H1 (cell line): Measurements from ENCODE around the gene LAMA3. TPM values are rescaled to one million over a fixed set of nuclear protein-coding genes. Genes with fewer than 3 reads are reported as not detected.

ENCODE experiments used
- CTCF ChIA-PET: fragments of 300-600 bp; sonication (Branson Sonifier 250); formaldehyde crosslinking; loops from one replicate; lab custom pipeline; 2021; ENCODE audit not compliant: partially characterized antibody; lab: Charles Lee
- POLR2A ChIA-PET: fragments of 300-600 bp; sonication (Branson Sonifier 250); formaldehyde crosslinking; loops from one replicate; lab custom pipeline; 2021; ENCODE audit warnings: inconsistent platforms; ENCODE audit not compliant: partially characterized antibody; lab: Charles Lee
- DNase-seq, 2 experiments: peaks; one replicate each; pipeline versions ENCODE4 v3.0.0 to v3.0.0-alpha.2; 2010 to 2022; ENCODE audit warnings: low spot score in 2 of 2, low read depth in 1 of 2, mixed read lengths in 1 of 2
- FAIRE-seq: peaks from 2 replicates; lab custom pipeline; 2011; peaks lifted over from hg19 to GRCh38; lab: Jason Lieb, UNC
- H2AFZ ChIP-seq: 2 replicates; pipeline ENCODE4 v1.8.1; 2012; ENCODE audit warnings: low read length, inconsistent platforms
- H2AK5ac ChIP-seq: 2 replicates; pipeline ENCODE4 v1.6.1; 2013; ENCODE audit warnings: low read depth, low read length
- H2BK120ac ChIP-seq: replicated peaks from 2 replicates; pipeline ENCODE3; 2013; ENCODE audit warnings: low read depth, low read length, inconsistent platforms
- H2BK12ac ChIP-seq: 2 replicates; pipeline ENCODE4 v1.6.1; 2013; ENCODE audit warnings: low read depth, low read length
- H2BK15ac ChIP-seq: 2 replicates; pipeline ENCODE4 v1.6.1; 2013; ENCODE audit warnings: low read length
- H2BK20ac ChIP-seq: 2 replicates; pipeline ENCODE4 v1.6.1; 2013; ENCODE audit warnings: low read length
- H2BK5ac ChIP-seq: 2 replicates; pipeline ENCODE4 v1.6.1; 2013; ENCODE audit warnings: low read depth, low read length
- H3K14ac ChIP-seq: 2 replicates; pipeline ENCODE4 v1.6.1; 2013; ENCODE audit warnings: inconsistent platforms; ENCODE audit not compliant: insufficient read length
- H3K18ac ChIP-seq: 2 replicates; pipeline ENCODE4 v1.6.1; 2013; ENCODE audit warnings: low read length; ENCODE audit errors: extremely low read depth
- H3K23ac ChIP-seq: 2 replicates; pipeline ENCODE4 v1.6.1; 2013; ENCODE audit warnings: inconsistent platforms; ENCODE audit not compliant: insufficient read length
- H3K23me2 ChIP-seq: 2 replicates; pipeline ENCODE4 v1.6.1; 2013; ENCODE audit warnings: low read depth, low read length
- H3K27ac ChIP-seq: 2 replicates; pipeline ENCODE4 v1.6.1; 2011; ENCODE audit warnings: low read depth, low read length, inconsistent platforms
- H3K27me3 ChIP-seq, 4 experiments: replicated peaks in 1 of 4; 1 replicate in 1 of 4; 2 replicates in 3 of 4; pipeline versions ENCODE4 v1.6.1 to v1.8.1; 2011 to 2013; ENCODE audit warnings: low read length in 3 of 4, mild to moderate bottlenecking in 3 of 4, inconsistent platforms in 2 of 4, mixed read lengths in 2 of 4, moderate library complexity in 1 of 4; ENCODE audit not compliant: control insufficient read depth in 3 of 4, insufficient read depth in 3 of 4; ENCODE audit errors: extremely low read depth in 1 of 4
- H3K36me3 ChIP-seq, 4 experiments: 2 replicates each; pipeline versions ENCODE4 v1.6.1 to v1.8.1; 2011 to 2013; ENCODE audit warnings: mild to moderate bottlenecking in 4 of 4, low read length in 3 of 4, moderate library complexity in 2 of 4, control low read depth in 1 of 4, inconsistent platforms in 1 of 4; ENCODE audit not compliant: insufficient read depth in 4 of 4, control insufficient read depth in 2 of 4
- H3K4ac ChIP-seq: replicated peaks from 2 replicates; pipeline ENCODE3; 2013; ENCODE audit warnings: low read length, low read depth, mixed read lengths, inconsistent platforms; ENCODE audit not compliant: insufficient read length
- H3K4me1 ChIP-seq, 4 experiments: replicated peaks in 1 of 4; 1 replicate in 1 of 4; 2 replicates in 3 of 4; pipeline versions ENCODE4 v1.6.1 to v1.8.1; 2011 to 2013; ENCODE audit warnings: low read length in 3 of 4, inconsistent platforms in 2 of 4, mixed read lengths in 1 of 4; ENCODE audit not compliant: insufficient read depth in 4 of 4, control insufficient read depth in 3 of 4
- H3K4me2 ChIP-seq, 2 experiments: 2 replicates each; pipeline versions ENCODE4 v1.6.1 to v1.8.1; 2011 to 2013; ENCODE audit warnings: low read depth in 2 of 2, low read length in 2 of 2, control low read depth in 1 of 2, inconsistent platforms in 1 of 2, mild to moderate bottlenecking in 1 of 2; ENCODE audit not compliant: insufficient read depth in 1 of 2
- H3K4me3 ChIP-seq, 4 experiments: fragments of 200-600, 300-600 bp in 1 of 4; sonication (generic), shearing (Covaris generic), sonication (Bioruptor Twin) in 1 of 4; 2 replicates each; pipeline versions ENCODE4 v1.5.1 to v1.8.1; 2011 to 2016; ENCODE audit warnings: low read length in 4 of 4, low read depth in 3 of 4, control low read depth in 2 of 4, inconsistent platforms in 2 of 4, mild to moderate bottlenecking in 2 of 4, mixed read lengths in 1 of 4, moderate library complexity in 1 of 4; ENCODE audit not compliant: insufficient read depth in 2 of 4; ENCODE audit errors: extremely low read depth in 1 of 4
- H3K56ac ChIP-seq: replicated peaks from 2 replicates; pipeline ENCODE3; 2013; ENCODE audit warnings: low read depth, mild to moderate bottlenecking, mixed read lengths, low read length, inconsistent platforms; ENCODE audit not compliant: insufficient read length
- H3K79me1 ChIP-seq: 2 replicates; pipeline ENCODE4 v1.6.1; 2013; ENCODE audit warnings: low read depth, low read length, control low read depth
- H3K79me2 ChIP-seq, 2 experiments: 2 replicates each; pipeline versions ENCODE4 v1.6.1 to v1.8.1; 2012 to 2013; ENCODE audit warnings: low read length in 2 of 2, mild to moderate bottlenecking in 2 of 2, inconsistent platforms in 1 of 2; ENCODE audit not compliant: insufficient read depth in 2 of 2, control insufficient read depth in 1 of 2
- H3K9ac ChIP-seq, 4 experiments: replicated peaks in 1 of 4; 1 replicate in 1 of 4; 2 replicates in 3 of 4; pipeline versions ENCODE4 v1.6.1 to v1.8.1; 2011 to 2013; ENCODE audit warnings: low read depth in 3 of 4, low read length in 3 of 4, control low read depth in 2 of 4, mild to moderate bottlenecking in 2 of 4, moderate library complexity in 2 of 4, inconsistent platforms in 1 of 4; ENCODE audit errors: extremely low read depth in 1 of 4
- H3K9me3 ChIP-seq, 2 experiments: 2 replicates each; pipeline versions ENCODE4 v1.6.1 to v1.8.1; 2012 to 2013; ENCODE audit warnings: mild to moderate bottlenecking in 2 of 2, moderate library complexity in 2 of 2, control low read depth in 1 of 2, inconsistent platforms in 1 of 2, low read depth in 1 of 2, low read length in 1 of 2, mixed read lengths in 1 of 2; ENCODE audit not compliant: insufficient read depth in 2 of 2
- H4K20me1 ChIP-seq, 2 experiments: replicated peaks in 1 of 2; 2 replicates each; pipeline versions ENCODE3 to v1.8.1; 2011 to 2013; ENCODE audit warnings: inconsistent platforms in 2 of 2, low read length in 2 of 2, mild to moderate bottlenecking in 1 of 2; ENCODE audit not compliant: insufficient read depth in 2 of 2, control insufficient read depth in 1 of 2
- H4K5ac ChIP-seq: 2 replicates; pipeline ENCODE4 v1.6.1; 2013; ENCODE audit warnings: low read length, low read depth, mixed read lengths, inconsistent platforms; ENCODE audit not compliant: insufficient read length
- H4K8ac ChIP-seq: 2 replicates; pipeline ENCODE4 v1.8.0; 2013; ENCODE audit warnings: mild to moderate bottlenecking, moderate library complexity, low read length, inconsistent platforms; ENCODE audit not compliant: insufficient read depth; ENCODE audit errors: extremely low read depth
- H4K91ac ChIP-seq: replicated peaks from 2 replicates; pipeline ENCODE3; 2013; ENCODE audit warnings: low read length, mixed read lengths, inconsistent platforms; ENCODE audit not compliant: insufficient read length
- ATF3 ChIP-seq: IDR thresholded peaks from 2 replicates; pipeline ENCODE4 v1.6.1; 2011; ENCODE audit warnings: low read depth, mild to moderate bottlenecking, low read length; ENCODE audit not compliant: insufficient read depth
- CBX8 ChIP-seq: fragments of 300-800, 300-1000 bp; sonication (generic); IDR thresholded peaks from 2 replicates; pipeline ENCODE4 v1.7.1; 2016; ENCODE audit warnings: low read depth, low read length, borderline replicate concordance
- RAD21 ChIP-seq, 2 experiments: IDR thresholded peaks in 1 of 2; conservative IDR thresholded peaks in 1 of 2; 2 replicates each; pipeline ENCODE4 v1.6.1; 2011; ENCODE audit warnings: low read depth in 2 of 2, low read length in 2 of 2, improper control_type of control experiment in 1 of 2, inconsistent platforms in 1 of 2, mild to moderate bottlenecking in 1 of 2, moderate library complexity in 1 of 2
- RXRA ChIP-seq: IDR thresholded peaks from 2 replicates; pipeline ENCODE4 v1.6.1; 2011; ENCODE audit warnings: low read depth, mild to moderate bottlenecking, low read length, moderate library complexity; ENCODE audit not compliant: insufficient read depth
- SIN3A ChIP-seq, 2 experiments: IDR thresholded peaks in 1 of 2; conservative IDR thresholded peaks in 1 of 2; 2 replicates each; pipeline ENCODE4 v1.6.1; 2011 to 2012; ENCODE audit warnings: low read length in 2 of 2, improper control_type of control experiment in 1 of 2, low read depth in 1 of 2, mild to moderate bottlenecking in 1 of 2
- SIRT6 ChIP-seq: IDR thresholded peaks from one replicate; pipeline ENCODE4 v1.7.1; 2012; ENCODE audit warnings: low read length, inconsistent platforms
- SUZ12 ChIP-seq: fragments of 200-600 bp; sonication (generic); IDR thresholded peaks from 2 replicates; pipeline ENCODE4 v1.6.1; 2012; ENCODE audit warnings: mild to moderate bottlenecking, inconsistent platforms, low read length, moderate library complexity, mixed read lengths
- ZNF274 ChIP-seq: IDR thresholded peaks from 2 replicates; pipeline ENCODE4 v1.7.0; 2012; ENCODE audit warnings: low read length, borderline replicate concordance; ENCODE audit errors: extremely low read depth
- WGBS, 2 experiments: shearing (Covaris generic) in 1 of 2; methylation state at CpG; one replicate each; pipeline versions ENCODE4 v1.1.6 to v1.1.7; 2013 to 2015; ENCODE audit warnings: low lambda C conversion rate in 2 of 2, mixed read lengths in 2 of 2, inconsistent platforms in 1 of 2, low coverage in 1 of 2, missing lambda C conversion rate in 1 of 2; ENCODE audit not compliant: insufficient replicate concordance in 2 of 2, insufficient coverage in 1 of 2, insufficient read length in 1 of 2; ENCODE audit errors: extremely low coverage in 1 of 2, missing lambda C conversion rate in 1 of 2; 5-methylcytosine and 5-hydroxymethylcytosine counted together
- polyA plus RNA-seq, 7 experiments: library from polyadenylated mRNA; depleted of rRNA in 3 of 7; stranded (reverse) in 5 of 7; unstranded in 2 of 7; fragments of >200 nt in 5 of 7; fragments of 200-250 nt in 2 of 7; gene quantifications; 1 replicate in 5 of 7; 2 replicates in 1 of 7; 4 replicates in 1 of 7; pipeline versions ENCODE4 v1.2.1 to v1.2.3, GENCODE V29; 2011 to 2013; ENCODE audit warnings: missing spikeins in 2 of 7, mixed read lengths in 2 of 7
- total RNA-seq: library from RNA; stranded (reverse); fragmentation: NEBNext Ultra II Directional; extraction: Animal tissue kit (Norgen Biotek cat#: 25700); gene quantifications from 2 replicates; pipeline ENCODE4 v1.2.1, GENCODE V29; 2021

Gene LAMA3
- total and polyA plus RNA-seq, 2 of the 8 experiments (the other 6 are each of a cell fraction or from before 2014, with no cell fraction given), result 0.76 to 5.0 TPM

DNA sequence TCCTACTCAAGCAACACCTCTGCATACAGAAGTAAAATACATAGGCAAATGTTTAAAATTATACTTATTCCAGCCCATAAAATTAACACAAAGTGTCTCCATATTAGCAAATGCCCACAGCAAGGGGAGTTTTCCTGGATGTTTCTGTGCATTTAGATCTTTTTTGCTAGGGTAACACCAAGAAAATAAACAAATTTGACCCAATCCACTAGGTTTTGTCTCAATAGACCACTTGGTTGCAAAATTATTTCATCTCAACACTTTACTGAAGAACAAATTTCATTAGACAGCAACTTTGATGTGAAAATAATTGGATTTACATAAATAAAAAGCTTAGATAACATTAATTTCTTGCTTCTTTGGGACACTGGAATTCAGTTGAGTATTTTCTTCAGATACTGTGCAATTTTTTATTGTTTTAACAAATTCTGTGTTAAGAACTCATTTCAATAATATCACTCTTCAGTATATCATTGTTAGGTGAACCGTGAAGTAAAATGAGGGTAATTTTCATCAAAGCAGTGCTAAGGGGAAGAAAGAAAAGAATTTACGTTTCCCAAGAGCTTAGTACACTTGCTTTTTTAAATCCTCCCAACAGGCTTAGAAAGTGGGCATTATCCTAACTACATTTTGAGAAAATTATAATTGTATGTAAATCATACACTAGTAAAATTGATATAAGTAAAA lies 191.8 kb downstream of the LAMA3 start:
- Histone ChIP-seq H2AK5ac (no peak overlapping the region), H4K5ac (no peak overlapping the region), H3K79me1 (no peaks in the 10 kb centered on the region), H3K79me2 (no peaks in the 10 kb centered on the region), H3K36me3 (no peaks in the 10 kb centered on the region), H3K4ac (no peak overlapping the region), H3K18ac (no peak overlapping the region), H2BK12ac (no peak overlapping the region), H3K23ac (no peak overlapping the region), H2BK20ac (no peak overlapping the region), H3K4me2 (no peak overlapping the region), H3K9me3 (no peaks in the 10 kb centered on the region), H3K56ac (no peak overlapping the region), H3K4me3 (no peak overlapping the region), H2BK120ac (no peak overlapping the region), H4K20me1 (no peaks in the 10 kb centered on the region), H4K8ac (no peak overlapping the region), H3K27me3 (no peaks in the 10 kb centered on the region), H3K23me2 (no peaks in the 10 kb centered on the region), H2AFZ (no peak overlapping the region), H3K14ac (no peak overlapping the region), H3K27ac (no peak overlapping the region), H3K9ac (no peak overlapping the region), H4K91ac (no peak overlapping the region), H2BK5ac (no peak overlapping the region), H2BK15ac (no peak overlapping the region), H3K4me1 (peaks cover 0 to 7% (median 4%) of the 10 kb centered on the region in 4 experiments)
- ChIA-PET CTCF (interaction anchor here (1.2 to 3.0 kb wide), 2 partner anchors 21 to 38 kb away, joined by 3 to 9 read pairs; no protein-coding TSS in a partner anchor), POLR2A (interaction anchor here (0.9 kb wide), 1 partner anchor 69 kb away, joined by 3 read pairs; no protein-coding TSS in a partner anchor)
- DNase-seq (no peak), FAIRE-seq (no peak)
- WGBS, 2 experiments, result 90% methylated on average over 2 of the region's 2 CpGs; no CpG with 5 or more reads in 1 of the 2 experiments
- TF ChIP-seq ATF3, result no peak
- no peak for TF ChIP-seq SIRT6
- no peak for TF ChIP-seq CBX8
- no peak for TF ChIP-seq RXRA
- TF ChIP-seq ZNF274, result no peak
- no peak for TF ChIP-seq SIN3A (conservative IDR thresholded peaks at IDR 0.05 in 1 of 2, IDR thresholded peaks at IDR 0.05 in 1 of 2; ENCODE audit: low read depth in 1 of 2, low read length in 2 of 2)
- no peak for TF ChIP-seq SUZ12
- no peak for TF ChIP-seq RAD21 (IDR thresholded peaks at IDR 0.05 in 1 of 2, conservative IDR thresholded peaks at IDR 0.05 in 1 of 2; ENCODE audit: low read depth in 2 of 2, low read length in 2 of 2)
